Left renal pelvis (tissue), 4 donors: ENCODE results near the gene KIF17. TPM values are rescaled to one million over a fixed set of nuclear protein-coding genes. Genes with fewer than 3 reads are reported as not detected.
A peak's percentile ranks its signal among the peaks of the same experiment; 100 is the strongest.

Source experiments
- DNase-seq, 4 donors: peaks; one replicate each; pipeline ENCODE4 v3.0.0-alpha.2; 2013; ENCODE audit warnings: low read depth in 4 of 4, low spot score in 3 of 4
- polyA plus RNA-seq, 4 donors: library from polyadenylated mRNA; unstranded; fragments of 120-200 nt; gene quantifications; one replicate each; pipeline ENCODE4 v1.2.1, GENCODE V29; 2013; ENCODE audit not compliant: insufficient read length in 4 of 4

The KIF17 gene
- polyA plus RNA-seq, 4 donors = 2.6 to 5.1 (median 3.7) TPM

DNA sequence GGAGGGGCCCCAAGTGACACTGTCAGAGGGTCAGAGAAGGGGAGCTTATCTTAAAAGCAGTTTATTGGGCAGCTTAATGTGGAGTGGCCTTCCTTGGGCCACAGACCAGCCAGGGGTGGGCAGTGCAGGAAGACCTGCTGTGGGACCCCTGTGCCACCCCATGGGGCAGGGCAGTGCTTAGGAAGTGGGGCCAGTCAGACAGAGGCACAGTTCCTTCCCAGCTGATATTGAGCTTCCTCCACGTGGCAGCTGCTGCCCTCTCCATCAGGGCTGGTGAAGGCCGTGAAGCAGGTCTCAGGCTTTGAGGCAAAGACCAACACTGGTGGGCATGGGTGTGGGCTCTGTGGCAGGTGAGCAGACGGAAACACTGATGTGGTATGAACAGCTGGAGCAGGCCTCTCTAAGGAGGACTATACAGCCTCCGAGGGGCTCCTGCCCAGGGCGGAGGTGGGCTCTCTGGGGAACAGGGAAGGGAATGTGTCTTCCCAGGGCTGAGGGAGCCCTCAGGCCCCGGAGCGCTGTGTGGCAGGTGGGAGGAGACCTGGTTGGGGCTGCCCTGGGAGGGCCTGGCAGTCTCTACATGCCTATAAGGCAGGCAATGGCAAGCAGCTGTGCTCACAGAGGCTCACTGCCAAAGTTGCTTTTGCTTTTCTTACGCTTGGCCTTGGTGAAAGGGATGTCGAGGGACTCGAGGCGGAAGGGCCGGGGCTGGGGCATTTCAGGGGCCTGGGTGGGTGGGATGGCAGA is 53.7 kb downstream of the KIF17 start:
- no peak for DNase-seq

DNA sequence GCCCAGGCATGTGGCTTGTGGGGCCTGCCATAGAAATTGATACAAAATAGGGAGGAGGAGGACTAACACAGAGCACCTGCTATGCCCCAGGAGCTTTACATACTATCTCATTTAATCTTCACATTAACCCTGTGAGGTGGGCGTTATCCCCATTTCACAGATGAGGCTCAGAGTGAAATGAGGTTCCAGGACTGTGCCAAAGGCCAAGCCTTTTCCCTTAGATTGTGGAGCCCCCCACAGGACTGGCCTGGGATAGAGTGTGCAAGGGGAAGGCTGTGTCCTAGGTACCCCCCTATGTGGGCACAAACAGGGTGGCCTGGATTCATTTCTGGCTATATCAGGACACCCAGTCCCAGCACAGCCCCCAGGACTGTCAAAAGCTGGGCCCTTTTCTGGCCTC is 54.4 kb downstream of the KIF17 start:
- DNase-seq = no peak

DNA sequence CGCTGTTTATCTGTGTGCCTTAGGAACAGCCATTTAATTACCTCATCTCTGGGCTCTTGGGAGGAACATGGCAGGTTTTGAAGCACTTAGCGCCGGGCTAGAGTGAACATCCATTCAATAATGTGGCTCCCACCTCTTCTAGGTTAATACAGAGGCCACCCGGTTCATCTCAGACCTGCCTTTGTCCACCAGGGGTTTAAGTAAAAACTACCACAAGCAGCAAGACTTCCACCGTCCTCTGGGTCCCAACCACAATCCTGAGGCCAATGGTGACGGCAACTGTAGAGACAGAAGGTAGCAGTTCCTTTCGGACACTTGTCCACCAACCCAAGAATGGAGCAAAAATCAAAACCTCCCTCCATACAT is 55.7 kb downstream of the KIF17 start:
- no peak for DNase-seq

DNA sequence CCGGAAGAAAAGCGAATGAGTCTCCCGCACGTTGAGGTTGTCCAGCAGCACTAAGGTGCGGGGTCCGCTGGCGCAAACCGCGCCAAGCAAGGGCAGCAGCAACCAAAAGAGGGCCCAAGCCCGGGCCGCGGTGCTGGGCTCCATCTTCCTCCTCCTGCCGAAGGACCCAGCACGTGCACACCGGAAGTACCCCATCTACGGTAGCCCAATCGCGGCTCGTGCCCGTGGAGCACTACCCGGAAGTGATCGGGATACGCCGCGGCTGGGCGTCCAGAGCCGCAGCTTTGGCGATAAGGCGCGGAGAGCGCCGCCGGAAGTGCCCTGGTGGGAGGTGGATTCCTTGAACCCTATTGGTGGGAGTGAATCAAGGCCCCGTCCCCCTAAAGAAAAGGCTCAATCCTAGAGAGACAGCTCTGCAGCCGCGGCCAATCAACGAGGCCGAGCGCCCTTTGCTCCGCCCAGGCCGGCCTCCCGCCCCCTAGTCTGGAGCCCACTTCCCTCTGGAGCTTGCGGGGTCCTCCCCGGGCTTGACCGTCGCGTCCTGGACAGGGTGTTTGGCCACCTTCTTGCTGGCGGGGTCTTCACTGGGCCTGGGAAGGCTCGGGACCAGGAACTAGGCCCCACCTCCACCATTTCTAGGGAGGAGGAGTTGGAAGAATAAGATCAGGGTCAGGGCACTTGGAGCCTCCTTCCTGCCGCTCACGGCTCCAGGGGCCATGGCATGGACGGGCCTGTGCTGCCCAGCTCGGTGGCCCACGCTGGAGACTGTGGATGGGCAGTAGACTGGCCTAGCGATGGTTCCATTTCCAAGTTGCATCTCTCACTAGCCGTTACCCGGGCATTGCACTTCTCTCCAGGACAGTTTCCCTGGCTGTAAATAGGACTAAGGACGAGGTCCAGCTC is 56.3 kb downstream of the KIF17 start, which contains the start of gene DDOST:
Gene DDOST (minus strand): TSS at position 163 of the 903 bp plus-strand sequence. CDS start 19 bp downstream, at position 144.
- peak; percentile 92 to 96 (median 94) for DNase-seq

DNA sequence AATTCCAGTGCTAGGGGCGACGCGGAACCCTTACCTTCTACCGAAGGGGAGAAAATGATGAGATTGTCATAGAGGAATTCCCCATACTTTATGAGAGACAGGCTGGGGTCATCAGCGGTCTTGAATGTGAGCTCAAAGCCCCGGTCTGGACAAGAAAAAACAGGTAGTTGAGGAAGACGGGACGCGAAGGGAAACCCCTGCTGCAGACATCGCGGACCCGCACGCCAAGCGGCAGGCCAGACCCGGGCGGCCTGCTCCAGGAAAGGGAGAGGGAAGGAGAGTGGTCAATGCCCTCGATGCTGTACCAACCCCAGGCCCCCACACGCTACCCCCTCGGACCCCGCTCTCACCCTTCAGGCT is 57.0 kb downstream of the KIF17 start:
- no peak for DNase-seq

DNA sequence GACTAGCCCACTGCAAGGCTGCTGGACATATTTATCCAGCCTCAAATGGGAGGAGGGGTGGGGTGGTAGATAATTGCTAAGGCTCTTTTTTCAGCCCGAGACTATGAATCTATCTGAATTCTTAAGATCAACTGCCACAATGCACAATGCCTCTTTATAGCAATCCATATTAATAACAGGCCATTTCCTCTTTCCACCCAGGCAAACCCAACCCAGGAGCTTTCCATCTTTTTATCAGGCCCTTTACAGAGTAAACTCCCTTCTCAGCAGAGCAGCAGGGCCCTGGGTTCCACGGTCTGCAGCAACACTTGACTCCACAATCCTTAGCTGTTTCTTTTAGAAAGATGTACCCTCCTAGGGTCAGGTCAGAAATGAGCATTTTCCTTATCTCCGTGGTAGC is 57.4 kb downstream of the KIF17 start:
- DNase-seq = no peak

DNA sequence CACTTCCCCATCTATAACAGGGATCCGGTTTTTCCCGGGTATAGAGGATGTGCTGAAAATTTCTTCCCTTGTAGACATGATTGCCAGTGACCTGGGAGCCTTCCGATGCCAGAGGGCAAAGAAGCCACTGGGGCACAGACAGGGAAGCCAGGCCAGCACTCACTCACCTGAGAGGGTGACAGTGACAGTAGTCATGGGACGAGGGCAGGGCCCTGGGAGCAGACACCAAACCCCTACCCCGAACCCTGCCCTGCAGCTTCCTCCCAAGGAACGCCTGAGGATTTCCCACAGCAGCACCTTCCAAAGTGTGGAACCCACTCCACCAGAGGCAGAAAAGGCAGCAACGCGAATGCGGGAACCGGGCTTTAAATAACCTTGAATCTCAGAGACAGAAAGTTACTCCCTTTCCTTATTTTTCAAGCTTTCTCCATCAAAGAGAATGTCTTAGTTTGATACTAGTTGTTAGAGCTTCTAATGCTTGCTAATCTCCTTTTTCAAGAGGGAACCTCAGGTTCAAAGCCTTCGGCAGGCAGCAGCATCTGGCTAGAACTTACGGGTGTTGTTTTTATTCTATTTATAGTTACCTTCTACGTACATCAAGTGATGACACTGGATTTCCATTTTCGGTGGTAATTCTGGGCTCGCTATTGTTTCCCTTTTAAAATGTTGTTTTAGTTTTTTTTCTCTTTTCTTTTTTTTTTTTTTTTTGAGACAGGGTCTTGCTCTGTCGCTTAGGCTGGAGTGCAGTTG is 59.5 kb downstream of the KIF17 start:
- no peak for DNase-seq

DNA sequence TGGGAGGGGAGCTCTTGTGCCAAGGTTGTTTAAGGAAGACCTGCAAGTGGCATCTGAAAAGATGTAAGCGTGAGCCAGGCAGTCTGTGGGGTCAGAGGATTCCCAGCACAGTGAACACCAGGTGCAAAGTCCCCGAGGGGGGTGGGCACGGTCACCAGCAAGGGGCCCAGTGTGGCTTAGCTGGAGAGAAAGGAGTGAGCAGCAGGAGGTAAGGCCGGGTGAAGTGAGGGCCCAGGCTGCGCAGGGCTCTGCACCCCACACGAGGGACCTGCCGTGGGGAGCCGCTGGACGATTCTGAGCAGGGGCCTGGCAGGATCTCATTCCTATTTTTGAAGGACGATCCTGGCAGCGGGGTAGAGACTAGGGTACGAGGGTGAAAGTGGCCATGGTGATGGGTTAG is 60.8 kb downstream of the KIF17 start:
- no peak for DNase-seq

DNA sequence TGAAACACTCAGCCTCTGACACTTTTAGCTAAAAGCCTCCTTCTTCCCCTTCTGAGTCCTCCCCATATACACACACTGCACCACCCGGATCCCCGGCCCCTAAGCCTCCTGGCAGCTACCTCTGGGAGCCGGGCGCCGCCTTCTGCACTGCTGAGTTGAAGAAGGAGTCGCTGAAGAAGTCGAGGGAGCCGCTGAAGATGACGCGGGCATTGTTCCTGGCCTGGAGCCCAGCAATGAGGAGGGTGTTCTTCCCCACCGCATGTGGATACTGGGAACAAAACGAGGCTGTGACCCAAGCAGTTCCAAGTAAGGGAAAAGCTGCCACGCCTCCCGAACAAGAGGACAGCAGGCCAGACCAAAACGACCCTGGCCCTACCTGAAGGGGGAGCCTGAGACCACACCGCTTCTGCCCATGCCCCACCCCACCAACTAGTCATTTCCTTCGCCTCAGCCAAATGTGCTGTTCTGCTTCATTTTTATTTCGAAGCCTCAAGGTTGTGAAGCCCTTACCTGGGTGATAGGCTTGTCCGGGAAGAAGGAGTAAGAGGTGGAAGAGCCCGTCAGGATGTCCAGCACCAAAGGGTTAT is 63.6 kb downstream of the KIF17 start:
- DNase-seq = no peak

DNA sequence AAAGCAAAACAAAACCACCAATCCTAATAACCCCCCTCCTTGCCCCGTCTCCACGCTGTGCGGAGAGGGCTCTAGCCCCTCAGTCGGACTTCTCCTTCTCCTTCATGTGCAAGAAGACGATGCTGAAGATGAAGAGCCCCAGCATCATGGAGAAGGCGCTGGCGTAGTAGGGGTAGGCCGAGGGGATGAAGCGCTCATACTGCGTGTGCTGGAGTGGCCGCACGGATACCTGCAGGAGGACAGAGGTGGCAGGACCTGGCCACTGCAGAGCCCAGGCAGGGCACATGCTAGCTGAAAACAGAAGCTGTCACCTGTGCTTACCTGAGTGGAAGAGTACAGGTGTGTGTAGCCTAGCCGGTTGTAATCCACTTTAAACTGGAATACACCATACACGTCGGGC is 65.5 kb downstream of the KIF17 start:
- DNase-seq = no peak

DNA sequence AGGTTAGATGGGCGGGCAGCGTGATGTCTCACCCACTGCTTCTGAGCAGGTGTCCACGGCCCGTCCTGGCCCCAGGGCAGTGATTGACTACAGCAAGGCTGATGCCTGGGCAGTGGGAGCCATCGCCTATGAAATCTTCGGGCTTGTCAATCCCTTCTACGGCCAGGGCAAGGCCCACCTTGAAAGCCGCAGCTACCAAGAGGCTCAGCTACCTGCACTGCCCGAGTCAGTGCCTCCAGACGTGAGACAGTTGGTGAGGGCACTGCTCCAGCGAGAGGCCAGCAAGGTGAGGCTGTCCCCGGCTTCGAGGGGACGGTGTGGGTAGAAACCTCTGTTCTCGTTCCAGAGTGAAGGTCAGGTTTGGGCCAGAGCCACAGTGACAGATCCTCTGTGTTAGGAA is 68.9 kb downstream of the KIF17 start:
- no peak for DNase-seq

DNA sequence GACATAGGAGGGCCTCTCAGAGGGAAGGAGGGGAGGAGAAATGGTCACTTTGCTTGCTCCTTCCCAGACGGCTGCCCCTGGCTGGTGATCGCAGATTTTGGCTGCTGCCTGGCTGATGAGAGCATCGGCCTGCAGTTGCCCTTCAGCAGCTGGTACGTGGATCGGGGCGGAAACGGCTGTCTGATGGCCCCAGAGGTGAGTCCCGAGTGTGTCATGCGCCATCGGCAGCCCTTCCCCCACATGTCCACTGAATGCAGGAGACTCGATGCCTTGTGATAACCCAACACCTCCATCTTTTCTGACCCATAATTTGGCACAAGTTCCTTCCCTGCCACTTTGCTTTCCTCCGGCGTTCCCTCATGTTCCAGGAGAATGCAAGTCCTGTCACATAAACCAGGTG is 69.4 kb downstream of the KIF17 start:
- no peak for DNase-seq

DNA sequence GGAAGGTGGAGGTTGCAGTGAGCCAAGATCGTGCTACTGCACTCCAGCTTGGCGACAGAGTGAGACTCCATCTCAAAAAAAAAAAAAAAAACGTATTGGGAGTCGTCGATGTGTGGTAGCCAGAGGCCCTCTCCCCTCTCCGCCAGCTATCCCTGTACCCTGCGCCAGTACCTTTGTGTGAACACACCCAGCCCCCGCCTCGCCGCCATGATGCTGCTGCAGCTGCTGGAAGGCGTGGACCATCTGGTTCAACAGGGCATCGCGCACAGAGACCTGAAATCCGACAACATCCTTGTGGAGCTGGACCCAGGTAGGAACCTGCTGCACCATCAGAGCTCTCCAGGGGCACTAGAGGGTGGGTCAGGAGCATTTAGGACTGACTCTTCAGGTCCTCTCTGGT is 72.4 kb downstream of the KIF17 start:
- no peak for DNase-seq

DNA sequence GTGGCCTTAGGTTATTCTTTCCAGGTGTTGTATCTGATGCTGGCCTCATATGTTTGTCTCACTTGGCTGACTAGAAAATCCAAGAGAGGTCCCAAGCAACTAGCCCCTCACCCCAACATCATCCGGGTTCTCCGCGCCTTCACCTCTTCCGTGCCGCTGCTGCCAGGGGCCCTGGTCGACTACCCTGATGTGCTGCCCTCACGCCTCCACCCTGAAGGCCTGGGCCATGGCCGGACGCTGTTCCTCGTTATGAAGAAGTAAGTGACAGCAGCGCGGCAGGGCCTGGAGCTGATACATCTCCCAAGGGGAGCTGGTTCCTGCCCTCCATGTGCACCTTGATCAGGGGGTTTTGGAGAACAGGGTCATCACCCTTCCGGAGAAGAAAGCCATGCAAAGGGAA is 73.4 kb downstream of the KIF17 start:
- no peak for DNase-seq

DNA sequence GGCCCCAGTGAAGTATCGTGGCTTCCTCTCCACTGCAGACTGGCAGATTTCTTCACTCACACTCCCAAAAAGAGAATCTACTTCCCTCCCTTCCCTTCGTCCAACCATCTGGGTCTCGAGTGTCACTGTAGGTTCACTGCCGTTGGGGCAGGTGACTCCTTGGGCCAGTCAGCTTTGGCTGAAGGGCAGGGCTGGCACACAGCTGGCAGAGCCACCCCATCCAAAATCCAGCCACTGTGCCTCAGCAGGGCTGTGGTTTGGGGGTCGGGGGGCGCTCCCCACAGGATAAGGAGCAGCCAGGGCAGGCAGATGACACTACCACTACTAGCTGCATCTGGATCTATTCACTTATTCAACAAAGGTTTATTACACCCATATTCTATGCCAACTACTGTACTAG is 74.7 kb downstream of the KIF17 start:
- no peak for DNase-seq

DNA sequence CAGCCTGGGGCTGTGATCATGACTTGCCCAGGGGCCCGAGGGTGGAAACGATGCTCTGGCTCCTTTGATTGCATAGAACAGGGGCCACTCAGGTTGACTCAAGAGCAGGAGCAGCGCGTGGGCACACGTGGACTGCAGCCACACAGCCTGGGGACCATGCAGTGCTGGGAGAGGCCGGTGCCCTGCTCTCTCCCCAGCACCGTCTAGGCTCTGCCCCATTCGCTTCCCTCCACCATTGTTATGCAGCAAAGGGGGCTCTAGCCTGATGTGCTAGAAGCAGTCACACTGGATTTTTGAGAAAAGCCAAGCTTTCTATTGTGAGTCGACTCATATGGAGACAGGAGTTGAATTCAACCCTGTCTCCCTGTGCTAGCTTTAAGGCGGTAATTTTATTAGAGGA is 75.8 kb downstream of the KIF17 start:
- DNase-seq = no peak

DNA sequence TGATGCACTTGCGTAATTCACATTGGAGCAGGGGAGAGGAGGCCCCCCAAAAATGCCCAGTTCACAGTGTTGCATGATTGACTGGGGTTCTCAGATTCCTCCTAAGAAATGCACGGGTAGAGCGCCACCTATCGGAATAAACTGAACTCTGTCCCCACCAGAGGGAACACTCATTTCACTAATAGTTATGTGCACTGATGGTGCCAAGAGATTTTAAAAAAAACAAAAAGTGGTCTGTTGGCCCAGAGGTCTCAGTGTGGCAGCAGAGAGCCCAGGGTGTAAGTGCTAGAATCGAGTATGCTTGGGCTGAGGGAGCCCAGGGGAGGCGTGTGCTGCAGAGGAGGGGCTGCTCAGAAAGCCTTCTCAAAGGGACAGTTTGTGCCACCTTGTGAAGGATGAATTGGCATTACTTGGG is 77.6 kb downstream of the KIF17 start:
- DNase-seq = peak in 1 of 4 donors; percentile 29

DNA sequence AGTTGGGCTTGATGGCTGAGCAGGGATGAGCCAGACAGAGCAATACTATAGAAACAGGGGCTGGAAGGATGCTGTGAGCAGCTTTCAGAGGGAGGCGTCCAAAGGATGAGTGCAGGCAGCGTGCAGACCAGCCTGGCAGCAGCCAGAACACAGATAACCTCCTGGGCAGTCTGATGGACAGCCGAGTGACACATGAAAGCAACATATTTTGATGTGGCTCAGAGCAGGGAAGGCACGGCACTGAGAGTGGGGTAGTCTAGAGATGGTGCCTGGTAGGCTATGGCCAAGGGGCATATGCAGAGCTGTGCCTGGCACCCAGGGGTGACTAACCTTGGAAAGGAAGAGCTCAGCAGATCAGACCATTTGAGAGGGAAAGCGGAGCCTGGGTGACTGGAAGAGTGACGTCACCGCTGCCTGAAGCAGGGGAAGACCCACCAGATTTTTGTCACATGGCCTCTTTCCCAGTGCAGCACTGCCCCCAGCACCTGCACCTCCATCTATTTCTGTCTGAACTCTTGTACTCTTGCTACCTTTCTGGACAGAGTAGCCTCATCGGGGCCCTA is 80.9 kb downstream of the KIF17 start:
- DNase-seq = no peak

DNA sequence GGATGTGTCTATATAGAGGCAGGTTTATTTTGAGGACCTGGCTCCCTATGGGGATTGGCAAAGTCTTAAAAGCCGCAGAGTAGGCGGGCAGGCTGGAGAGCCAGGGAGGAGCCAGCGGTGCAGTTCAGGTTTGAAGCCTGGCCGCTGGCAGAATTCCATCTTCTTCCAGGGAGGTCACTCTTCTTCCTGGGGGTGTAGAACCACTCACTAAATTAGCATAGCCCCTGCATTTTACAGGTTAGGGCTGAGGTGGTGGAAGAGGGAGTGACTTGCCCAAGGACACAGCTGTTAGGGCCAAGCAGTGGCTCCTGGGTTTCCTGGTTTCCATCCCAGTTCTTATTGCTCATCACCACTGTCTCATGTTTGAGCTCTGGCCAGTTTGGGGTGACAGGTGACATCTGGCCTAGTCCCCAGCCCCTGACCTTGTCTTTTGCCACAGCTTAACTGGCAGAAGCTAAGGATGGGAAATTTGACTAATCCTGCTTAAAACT is 83.2 kb downstream of the KIF17 start:
- DNase-seq = no peak

DNA sequence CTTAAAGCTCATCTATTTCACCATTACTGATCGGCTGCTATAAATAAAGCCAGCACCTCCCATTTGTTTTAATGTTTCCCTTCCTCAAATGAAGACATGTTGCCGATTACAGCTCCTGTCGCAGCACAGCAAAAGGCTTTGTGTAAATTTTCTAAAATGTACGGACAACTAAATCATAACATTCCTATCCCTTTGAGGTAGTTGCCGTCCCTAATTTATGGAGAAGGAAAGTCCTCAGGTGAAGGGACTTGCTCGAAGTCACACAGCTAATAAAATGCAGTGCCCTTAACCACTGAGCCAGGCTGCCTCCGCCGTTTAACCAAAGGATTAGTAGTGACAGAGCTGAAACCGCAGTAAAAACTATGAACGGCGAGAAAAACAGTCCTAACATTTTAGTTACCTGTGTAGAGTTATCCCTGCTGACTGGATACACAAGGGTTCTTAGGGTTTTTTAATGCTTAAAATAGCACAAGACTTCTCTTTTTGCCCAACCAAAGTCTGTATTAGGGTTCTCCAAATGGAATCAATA is 83.7 kb downstream of the KIF17 start:
- no peak for DNase-seq
